Measurements from ENCODE around the gene CYP26B1.

The CYP26B1 gene

DNA sequence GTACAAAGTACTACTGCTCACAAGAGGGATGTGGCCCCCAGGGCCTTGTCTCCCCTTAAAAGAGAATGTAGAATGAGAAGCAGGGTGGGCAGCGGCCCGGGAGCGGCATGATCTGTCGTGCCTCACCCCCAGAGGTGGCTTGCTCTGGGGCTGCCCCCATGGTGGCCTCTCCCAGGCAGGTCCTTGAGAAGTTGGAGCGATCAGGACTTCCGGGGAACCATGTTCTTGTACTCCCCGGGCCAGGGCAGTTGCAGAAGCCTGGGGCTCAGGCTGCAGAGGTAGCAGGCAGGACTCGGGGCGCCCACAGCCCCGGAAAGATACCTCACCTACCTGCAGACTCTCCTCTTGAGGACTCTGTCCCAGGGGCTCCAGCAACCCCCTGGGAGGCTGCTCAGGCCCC lies 62.6 kb downstream of the CYP26B1 start:
- DNase-seq (ENCODE audit: low read depth in 1 of 2, low spot score in 1 of 2), result no peak
- in situ Hi-C loops (cut with HindIII; ENCODE audit: low pct_unique_long_range_greater_than_20kb, low sequenced_read_pairs), result no loop called here
- TF ChIP-seq JUND (IDR thresholded peaks at IDR 0.05; ENCODE audit: low read depth), result no peak

DNA sequence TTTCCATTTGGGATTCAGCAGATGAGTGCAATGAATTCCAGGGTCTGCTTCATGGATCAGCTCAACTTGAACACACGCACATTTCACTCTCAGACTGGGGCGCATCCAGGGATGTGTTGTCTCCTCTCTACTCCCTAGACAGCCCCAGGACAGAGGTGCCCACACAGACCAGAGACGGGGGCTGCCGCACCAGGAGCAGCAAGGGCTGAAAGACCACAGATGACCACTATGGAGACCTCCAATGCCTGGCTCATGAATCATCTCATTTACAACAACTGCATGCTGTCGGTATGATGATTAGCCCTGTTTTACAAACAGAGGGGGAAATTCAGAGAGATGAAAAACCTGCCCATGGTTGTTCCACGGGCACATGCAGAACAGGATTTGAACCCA lies 63.1 kb downstream of the CYP26B1 start:
- in situ Hi-C loops (cut with HindIII; ENCODE audit: low pct_unique_long_range_greater_than_20kb, low sequenced_read_pairs), result no loop called here
- no peak for DNase-seq (ENCODE audit: low read depth in 1 of 2, low spot score in 1 of 2)
- no peak for TF ChIP-seq JUND (IDR thresholded peaks at IDR 0.05; ENCODE audit: low read depth)

DNA sequence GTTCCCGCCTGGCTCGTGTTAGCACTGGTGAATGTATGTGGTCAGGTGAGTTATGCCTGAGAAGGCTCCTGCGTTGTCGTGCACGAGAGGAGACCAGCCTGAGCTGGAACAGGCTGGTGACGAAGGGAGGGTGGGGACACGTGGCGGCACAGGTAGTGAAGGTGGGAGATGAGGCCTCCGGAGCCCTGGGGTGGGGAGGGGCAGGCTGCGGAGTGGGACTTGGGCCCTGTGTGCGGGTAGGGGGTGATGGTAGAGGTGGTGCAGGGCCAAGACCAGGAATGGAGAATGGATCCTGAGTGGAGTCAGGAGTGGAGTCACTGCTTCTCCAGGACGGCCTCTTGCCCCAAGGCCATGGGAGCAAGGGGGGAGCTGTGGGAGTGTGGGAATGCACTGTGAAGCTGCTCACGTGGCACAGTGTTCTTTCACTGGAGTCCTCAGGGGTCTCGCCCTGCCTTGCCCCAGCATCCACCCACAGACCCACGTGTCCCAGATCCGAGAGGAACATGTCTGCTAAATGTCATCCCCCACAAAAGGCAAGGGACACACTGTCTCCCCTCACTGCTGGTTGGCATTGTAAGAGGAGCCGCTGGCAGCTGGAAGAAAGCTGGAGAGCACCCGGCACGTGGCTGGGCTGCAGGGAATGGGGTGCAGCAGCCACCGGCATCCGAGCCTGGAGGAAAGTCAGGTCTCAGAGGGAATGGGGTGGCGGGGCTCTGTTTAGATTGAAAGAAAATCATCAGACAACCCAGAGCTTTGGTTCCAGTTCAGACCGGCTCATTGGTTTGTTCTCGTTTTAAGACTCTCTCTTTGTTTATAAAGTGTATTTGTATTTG lies 63.7 kb downstream of the CYP26B1 start:
- TF ChIP-seq JUND (IDR thresholded peaks at IDR 0.05; ENCODE audit: low read depth), result no peak
- DNase-seq (ENCODE audit: low read depth in 1 of 2, low spot score in 1 of 2), result no peak
- in situ Hi-C loops (cut with HindIII; ENCODE audit: low pct_unique_long_range_greater_than_20kb, low sequenced_read_pairs), result no loop called here

DNA sequence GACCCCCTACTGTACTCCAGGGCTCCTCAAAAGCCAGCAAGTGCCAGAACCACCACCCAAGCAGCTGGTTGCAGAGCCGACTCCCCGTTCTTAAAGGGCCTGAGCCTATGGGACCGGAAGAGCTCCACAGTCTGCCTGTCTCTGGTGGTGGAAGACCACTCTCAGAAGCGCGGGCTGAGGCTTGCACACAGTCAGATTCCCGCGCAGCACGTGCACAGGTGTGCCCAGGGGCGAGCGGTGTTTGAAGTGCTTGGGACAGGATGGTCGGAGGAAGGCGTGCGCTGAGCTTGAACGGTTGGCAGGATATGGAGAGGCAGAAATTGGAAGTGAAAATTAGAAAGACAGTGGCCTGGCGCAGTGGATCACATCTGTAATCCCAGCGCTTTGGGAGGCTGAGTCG lies 64.8 kb downstream of the CYP26B1 start:
- in situ Hi-C loops (cut with HindIII; ENCODE audit: low pct_unique_long_range_greater_than_20kb, low sequenced_read_pairs), result no loop called here
- DNase-seq (ENCODE audit: low read depth in 1 of 2, low spot score in 1 of 2), result no peak
- TF ChIP-seq JUND (IDR thresholded peaks at IDR 0.05; ENCODE audit: low read depth), result no peak

DNA sequence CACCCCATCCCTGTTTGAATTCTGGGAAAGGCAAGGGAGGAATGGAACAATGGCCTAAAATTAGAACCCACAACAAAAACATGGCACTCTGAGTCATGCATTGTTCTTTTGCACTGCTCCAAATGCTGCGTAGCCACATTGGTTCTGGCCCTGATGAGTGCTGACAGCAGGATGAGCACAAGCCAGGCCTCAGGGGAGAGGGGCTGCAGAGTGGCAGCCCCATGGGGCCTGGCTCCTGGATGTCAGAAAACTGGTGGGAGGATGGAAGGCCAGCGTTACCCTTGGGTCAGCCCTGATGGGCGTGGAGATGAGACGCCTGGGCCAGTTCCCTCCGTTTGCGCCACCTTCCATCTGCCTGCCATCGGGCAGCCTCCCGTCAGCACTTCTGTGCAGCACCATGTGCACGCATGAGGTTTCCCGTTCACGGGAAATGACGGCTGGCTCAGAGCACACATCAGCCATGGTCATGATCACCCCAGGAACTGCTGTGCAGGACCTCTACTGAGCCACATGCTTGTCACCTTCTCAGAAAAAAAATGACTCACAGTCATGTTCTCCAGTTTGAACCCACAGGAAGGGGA lies 65.6 kb downstream of the CYP26B1 start:
- in situ Hi-C loops (cut with HindIII; ENCODE audit: low pct_unique_long_range_greater_than_20kb, low sequenced_read_pairs), result no loop called here
- no peak for TF ChIP-seq JUND (IDR thresholded peaks at IDR 0.05; ENCODE audit: low read depth)
- no peak for DNase-seq (ENCODE audit: low read depth in 1 of 2, low spot score in 1 of 2)

DNA sequence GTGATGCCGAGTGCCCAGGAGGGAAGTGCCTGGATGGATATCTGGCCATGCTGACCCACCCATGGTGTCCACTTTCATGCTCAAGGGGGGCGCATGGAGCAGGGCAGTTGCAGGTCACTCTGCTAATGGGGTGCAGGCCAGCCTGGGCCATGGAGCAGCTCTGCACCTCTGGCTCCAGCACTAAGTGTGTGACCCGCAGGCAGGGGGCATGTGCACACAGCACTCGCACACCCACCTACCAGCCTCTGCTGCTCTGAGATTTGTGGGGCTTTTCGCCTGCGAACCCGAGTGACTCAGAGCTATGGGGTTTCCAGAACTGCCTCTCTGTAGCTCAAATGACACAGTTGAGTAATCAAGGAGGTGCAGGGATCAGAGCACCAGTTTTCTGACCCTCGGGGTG lies 66.2 kb downstream of the CYP26B1 start:
- no peak for DNase-seq (ENCODE audit: low read depth in 1 of 2, low spot score in 1 of 2)

DNA sequence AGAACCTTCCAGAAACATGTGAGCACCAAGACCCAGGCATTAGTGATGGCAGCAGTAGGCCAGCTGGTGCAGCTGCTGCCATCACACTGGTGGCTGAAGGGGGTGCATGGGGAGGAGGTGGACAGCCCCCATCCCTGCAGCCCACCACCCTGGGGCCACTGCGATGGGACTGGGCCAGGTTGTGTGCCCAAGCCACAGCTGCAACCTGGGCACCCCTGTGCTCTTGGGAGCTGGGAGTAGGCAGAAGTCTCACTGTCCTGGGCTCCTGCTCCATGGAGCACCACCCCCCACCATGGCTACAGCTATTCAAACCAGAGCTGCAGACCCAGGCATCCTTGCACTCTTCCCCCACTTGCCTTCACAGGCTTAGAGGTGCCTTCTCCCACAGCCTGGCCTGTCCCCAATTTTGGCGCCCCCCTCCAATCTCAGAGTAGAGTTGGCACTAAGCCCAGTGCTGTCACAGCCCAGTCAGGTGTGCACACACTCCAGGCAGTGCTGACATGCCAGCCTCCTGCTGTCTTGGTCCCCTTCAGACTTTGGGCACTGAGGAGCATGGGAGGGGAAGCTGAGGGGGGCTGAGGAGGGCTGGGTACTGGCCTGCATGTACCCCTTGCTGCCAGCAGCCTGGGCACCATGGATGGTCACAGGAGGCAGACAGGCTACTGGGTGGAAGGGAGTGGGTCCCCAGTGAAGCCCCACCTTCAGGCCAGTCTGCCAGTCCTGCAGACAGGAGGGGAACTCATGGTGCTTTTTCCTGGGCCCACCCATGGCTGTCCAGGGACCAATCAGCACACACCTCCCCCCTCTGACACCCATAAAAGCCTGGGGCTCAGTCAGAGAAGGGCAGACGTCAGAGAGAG lies 67.1 kb downstream of the CYP26B1 start:
- no peak for TF ChIP-seq JUND (IDR thresholded peaks at IDR 0.05; ENCODE audit: low read depth)
- in situ Hi-C loops (cut with HindIII; ENCODE audit: low pct_unique_long_range_greater_than_20kb, low sequenced_read_pairs), result no loop called here
- DNase-seq (ENCODE audit: low read depth in 1 of 2, low spot score in 1 of 2), result no peak

More for the DNA sequence above, 66.2 kb downstream of the CYP26B1 start:
- no peak for TF ChIP-seq JUND (IDR thresholded peaks at IDR 0.05; ENCODE audit: low read depth)
- in situ Hi-C loops (cut with HindIII; ENCODE audit: low pct_unique_long_range_greater_than_20kb, low sequenced_read_pairs), result no loop called here

Data from T47D (cell line).